Fibroblast of peridontal ligament (primary cell): ENCODE results near the gene LGALS7B.
"Not testable (repeated sequence)": the region's sequence is repeated elsewhere in the genome, so short reads cannot be mapped to it uniquely, and the experiment has no call there.

ENCODE experiments used
- DNase-seq: peaks from one replicate; pipeline ENCODE4 v3.0.0-alpha.2; 2010; ENCODE audit errors: extremely low read depth

LGALS7B gene

GRCh38 chr19:38796154-38796553 is 7.2 kb downstream of the LGALS7B start:
- no peak for DNase-seq

GRCh38 chr19:38797781-38798180 is 8.8 kb downstream of the LGALS7B start:
- DNase-seq: not testable (repeated sequence)

- no peak for DNase-seq
Observed at GRCh38 chr19:38799104-38799503, 10.1 kb downstream of the LGALS7B start.

DNA sequence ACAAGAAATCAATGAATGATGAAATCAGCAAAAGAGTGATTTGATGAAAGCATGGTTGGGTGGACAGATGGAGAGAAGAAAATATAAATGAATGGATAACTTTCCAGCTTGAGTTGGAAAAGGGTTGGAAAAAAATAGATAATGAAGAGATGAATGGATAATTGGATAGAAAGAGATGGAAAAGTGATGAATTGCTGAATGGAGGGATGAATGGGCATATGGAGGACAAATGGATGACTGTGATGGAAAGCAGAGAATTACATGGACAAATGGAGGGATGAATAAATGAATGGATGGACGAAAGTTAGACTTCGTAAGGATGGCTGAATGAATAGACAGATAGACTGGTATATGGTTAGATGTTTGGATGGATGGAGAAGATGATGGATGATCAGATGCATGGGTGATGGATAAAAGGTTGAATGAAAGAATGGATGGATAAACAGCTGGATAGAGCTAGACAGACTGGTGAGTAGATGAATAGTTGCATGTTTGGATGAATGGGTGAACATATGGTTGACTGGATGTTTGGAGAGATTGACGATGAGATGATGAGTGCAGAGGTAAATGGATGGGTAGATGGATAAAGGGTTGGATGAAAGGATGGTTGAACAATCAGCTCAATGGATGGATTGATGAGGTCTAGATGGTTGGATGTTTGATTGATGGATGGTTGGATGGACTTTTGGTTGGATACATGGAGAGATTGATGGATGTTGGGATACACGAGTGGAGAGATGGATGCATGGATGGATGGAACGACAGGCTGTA is 11.8 kb downstream of the LGALS7B start:
- no peak for DNase-seq

DNA sequence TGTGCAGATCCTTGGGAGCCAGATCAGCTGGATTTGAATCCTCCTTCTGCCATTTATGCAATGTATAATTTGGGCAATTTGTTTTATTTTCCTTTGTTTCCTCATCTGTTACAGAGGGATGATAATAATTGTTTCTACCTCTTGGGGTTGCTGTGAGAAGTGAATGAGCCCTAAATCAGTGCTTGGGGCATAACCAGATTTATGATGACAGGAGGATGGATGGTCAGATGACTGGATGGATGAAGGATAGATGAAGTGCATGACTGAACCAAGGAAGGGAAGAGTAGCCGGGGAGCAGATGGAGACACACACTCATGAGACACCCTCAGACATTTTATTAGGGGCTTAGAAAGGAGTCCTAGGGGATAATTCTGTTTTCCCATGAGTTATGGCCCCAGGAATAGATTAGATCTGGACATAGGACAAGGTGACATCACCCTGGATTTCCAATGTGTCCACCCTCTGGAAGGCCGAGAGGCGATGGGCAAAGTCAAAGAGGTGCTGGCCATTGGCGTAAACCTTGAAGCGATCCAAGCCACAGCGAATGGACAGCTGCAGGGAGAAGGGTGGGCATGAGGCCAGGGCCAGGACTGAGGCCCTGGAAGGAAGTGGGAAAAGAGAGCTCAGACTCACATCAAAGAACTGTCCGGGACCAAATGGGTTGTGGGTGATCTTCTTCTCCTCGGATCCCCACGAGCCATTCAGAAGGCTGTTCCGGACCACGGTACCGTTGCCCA is 12.5 kb downstream of the LGALS7B start:
- DNase-seq: no peak

DNA sequence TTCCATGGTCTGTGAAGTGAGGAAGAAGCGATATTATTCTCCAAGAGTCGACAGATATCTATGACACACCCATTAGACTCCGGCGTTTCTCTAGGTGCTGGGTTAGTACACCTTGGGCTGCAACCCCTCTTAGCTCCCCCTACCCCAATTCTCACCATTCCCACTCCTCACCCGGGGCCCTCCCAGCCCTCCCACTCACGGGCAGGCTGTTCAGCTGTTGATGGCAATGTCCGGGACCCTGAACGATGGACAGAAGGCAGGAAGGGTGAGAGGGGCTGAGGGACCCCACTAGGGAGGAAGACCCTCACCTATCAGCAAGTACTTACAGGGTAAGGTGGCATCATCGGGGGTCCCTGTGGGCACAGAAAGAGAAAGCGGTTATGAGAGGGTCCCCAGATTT is 14.5 kb downstream of the LGALS7B start:
- DNase-seq: no peak

DNA sequence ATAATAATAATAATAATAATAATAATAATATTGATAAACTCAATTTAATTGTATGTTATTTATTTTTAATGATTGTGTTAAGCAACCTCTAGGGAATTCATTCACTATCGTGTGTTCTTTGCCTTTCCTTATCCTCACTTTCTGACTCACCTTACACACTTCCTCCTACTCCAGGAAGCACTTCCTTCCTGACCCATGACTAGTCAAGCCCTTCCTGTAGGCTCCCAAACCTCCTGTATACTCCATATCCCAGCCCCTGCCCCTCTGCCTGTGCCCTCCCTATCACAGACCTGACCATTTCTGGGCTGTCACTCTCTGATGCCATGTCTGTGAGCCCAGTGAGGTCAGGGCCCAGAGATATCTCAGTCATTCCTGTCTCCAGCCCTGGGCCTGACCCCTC is 16.2 kb downstream of the LGALS7B start:
- no peak for DNase-seq

DNA sequence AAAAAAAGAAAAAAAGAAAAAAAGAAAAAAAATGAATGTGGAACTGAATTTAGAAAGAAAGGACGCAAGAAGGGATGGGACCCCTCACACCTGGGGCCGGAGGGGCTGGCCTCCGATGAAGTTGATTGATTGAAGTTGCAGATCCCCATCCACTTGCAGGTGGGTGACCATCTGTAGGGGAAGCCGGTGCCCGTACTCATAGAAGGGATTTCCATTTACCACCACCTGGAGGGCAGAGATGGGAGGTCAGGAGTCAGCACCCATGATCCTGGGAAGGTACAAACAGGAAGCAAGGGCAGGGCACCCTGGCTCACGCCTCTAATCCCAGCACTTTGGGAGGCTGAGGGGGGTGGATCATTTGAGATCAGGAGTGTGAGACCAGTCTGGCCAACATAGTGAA is 17.4 kb downstream of the LGALS7B start:
- no peak for DNase-seq

DNA sequence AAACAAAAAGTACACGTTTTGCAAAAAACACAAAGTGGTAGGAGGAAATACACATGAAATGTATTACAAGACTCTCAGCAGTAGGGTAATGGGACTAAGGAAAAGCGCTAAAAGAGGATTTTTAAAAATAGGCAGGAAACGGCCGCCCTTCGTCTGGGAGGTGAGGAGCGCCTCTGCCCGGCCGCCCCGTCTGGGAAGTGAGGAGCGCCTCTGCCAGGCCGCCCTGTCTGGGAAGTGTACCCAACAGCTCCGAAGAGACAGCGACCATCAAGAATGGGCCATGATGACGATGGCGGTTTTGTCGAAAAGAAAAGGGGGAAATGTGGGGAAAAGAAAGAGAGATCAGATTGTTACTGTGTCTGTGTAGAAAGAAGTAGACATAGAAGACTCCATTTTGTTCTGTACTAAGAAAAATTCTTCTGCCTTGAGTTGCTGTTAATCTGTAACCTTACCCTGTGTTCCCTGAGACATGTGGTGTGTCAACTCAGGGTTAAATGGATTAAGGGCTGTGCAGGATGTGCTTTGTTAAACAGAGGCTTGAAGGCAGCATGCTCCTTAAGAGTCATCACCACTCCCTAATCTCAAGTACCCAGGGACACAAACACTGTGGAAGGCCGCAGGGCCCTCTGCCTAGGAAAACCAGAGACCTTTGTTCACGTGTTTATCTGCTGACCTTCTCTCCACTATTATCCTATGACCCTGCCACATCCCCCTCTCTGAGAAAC is 18.5 kb downstream of the LGALS7B start:
- not testable (repeated sequence) for DNase-seq

DNA sequence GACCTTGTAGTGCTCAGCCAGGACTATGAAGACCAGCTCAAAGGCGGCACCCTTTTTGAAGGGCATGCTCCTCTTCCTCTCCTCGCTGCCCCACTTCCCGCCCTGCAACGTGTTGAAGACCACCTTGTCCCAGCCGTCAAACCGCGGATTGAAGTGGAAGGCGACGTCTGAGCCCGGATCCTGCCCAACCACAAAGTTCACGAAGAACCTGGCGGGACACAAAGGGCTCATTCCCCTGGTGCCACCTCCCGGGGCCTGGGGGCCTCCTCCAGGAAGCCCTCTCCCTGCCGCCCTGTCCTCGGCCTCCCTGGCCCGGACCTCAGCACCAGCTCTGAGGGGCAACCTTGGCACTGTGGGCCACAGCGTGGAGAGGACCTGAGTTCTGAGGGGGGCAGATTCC is 19.7 kb downstream of the LGALS7B start:
- no peak for DNase-seq

GRCh38 chr19:38809592-38810252 is 20.7 kb downstream of the LGALS7B start:
- no peak for DNase-seq

DNA sequence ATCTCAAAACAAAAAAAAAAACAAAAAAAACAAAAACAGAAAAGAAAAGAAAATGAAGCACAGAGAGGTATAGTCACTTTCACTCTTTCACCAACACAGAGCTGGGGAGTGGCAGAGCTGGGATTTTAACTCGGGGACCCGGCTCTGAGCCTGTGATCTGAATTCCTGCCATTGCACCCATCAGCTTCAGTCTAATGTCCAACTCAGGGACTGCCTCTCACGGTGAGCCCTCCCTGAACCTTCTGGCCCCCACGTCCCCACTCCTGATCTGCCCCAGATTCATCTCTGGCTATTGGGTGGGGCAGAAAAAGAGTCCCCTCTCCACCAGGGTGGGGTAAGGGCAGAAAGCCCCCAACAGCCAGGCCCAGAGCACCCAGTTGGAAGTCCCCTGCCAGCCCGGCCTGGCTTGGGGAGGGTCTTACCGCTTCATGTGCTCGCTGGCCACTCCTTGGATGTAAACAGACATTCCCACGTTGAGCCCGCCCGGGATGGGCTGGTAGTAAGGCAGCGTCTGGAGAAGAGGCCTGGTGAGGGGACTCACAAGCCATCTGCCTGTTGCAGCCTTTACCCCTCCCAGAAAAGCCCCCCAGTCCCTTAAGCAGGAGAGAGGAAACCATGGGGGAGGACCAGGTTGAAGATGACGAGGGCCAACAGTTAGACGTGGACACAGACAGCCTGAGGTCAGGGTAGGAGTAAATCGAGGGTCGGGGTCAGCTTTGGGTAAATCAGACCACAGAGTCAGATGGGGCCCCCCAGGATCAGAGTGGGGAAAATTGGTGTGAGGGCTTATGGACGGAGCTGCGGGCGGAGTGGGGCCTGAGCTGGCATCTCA is 23.2 kb downstream of the LGALS7B start:
- no peak for DNase-seq

- DNase-seq: no peak
Observed at GRCh38 chr19:38812841-38813320, 23.9 kb downstream of the LGALS7B start, which contains the start of gene LGALS4. Gene LGALS4 (minus strand): TSS chr19:38812945. CDS start chr19:38812886, 59 bp downstream.

GRCh38 chr19:38813323-38813722 is 24.3 kb downstream of the LGALS7B start:
- no peak for DNase-seq

DNA sequence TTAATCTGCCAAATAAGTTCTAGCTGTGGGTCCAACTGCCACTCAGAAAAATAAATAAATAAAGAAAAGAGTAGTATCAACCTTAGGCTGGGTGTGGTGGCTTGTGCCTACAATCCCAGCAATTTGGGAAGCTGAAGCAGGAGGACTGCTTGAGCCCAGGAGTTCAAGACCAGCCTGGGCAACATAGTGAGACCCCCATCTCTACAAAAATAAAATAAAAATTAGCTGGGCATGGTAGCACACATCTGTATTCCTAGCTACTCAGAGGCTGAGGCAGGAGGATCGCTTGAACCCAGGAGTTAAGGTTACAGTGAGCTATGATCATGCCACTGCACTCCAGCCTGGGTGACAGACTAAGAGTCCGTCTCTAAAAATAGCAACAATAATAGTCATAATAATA is 24.9 kb downstream of the LGALS7B start:
- not testable (repeated sequence) for DNase-seq

DNA sequence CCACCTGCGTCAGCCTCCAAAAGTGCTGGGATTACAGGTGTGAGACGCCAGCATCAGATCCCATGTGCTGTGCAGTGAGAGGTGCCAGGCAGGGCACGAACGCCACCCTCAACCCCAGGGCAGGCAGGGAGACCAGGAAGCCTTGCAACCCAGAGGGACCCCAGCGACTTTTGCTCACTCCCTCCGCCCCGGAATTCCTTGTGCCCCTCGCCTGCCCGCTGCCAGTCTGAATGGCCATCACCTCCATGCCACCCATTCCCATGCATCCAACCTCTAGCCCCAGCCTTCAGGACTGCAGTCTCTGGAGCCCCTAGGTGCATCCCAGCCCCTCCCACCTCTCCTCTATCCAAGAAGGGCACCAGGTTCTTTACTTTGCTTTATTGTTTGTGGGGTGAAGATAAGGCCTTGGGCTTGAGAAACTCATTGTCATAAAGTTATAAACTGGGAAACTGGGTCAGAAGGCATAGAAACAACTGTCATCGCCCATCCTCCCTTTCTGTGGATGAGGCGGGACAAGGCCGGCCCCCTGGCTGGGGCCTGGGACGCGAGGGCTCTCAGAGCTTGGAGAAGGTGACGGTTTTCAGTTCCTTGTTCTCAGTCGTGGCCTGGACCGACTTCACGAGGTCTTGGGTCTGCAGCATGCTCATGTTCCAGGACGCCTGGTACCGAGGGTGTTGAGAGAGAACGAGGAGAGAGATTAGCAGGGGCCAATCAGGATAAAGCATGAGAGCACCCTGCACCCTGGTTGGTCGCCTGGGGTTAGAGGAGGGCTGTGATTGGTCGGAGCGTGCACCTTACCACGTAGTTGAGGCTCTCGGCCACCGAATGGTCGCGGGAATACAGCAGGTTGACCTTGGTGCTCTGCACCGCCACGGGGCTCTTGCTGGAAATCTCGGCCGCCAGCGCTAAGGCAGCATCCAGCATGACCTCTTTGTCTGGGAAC is 26.3 kb downstream of the LGALS7B start:
- DNase-seq: no peak

GRCh38 chr19:38816131-38816750 is 27.2 kb downstream of the LGALS7B start:
- no peak for DNase-seq

DNA sequence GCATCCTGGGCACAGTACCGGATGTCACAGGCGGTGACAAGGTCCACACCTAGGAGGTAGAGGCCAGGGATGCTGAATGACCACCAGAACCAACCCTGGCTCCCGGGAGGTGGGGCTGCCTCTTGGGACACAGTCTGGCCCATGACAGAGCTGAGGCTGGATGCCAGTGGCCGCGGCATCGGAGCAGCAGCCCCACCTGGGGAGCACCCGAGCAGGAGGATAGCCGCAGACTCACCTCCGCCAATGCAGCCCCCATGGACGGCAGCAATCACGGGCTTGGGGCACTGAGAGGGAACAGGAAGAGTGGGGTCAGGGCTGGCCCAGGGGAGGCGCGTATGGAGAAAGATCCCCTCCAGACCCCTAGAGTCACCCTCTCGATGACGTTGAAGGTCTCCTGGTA is 28.1 kb downstream of the LGALS7B start:
- no peak for DNase-seq

- DNase-seq: no peak
Observed at GRCh38 chr19:38819231-38819920, 30.4 kb downstream of the LGALS7B start.
